ENCODE measurements around the gene NT5C1A.

DNA sequence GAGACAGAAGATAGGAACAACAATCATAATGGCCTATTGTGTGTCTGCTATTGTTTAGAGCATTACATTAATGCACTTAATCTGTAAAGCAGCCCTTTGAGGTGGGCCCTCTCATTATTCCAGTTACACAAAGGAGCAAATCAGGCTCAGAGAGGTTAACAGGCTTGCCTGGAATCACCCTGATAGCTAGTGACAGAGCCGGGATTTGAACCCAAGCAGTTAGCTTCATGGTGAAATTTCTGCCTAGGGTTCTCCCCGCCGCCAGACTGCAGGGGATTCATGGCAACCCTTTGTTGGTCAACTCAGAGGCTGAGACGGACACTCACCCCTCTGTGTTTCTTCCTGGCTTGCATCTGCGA lies 39.6 kb downstream of the NT5C1A start:
- TF ChIP-seq EZH2phosphoT487 (IDR thresholded peaks at IDR 0.05; ENCODE audit: low read depth, severe bottlenecking, unreplicated experiment), result no peak
- TF ChIP-seq, protein P1, sequence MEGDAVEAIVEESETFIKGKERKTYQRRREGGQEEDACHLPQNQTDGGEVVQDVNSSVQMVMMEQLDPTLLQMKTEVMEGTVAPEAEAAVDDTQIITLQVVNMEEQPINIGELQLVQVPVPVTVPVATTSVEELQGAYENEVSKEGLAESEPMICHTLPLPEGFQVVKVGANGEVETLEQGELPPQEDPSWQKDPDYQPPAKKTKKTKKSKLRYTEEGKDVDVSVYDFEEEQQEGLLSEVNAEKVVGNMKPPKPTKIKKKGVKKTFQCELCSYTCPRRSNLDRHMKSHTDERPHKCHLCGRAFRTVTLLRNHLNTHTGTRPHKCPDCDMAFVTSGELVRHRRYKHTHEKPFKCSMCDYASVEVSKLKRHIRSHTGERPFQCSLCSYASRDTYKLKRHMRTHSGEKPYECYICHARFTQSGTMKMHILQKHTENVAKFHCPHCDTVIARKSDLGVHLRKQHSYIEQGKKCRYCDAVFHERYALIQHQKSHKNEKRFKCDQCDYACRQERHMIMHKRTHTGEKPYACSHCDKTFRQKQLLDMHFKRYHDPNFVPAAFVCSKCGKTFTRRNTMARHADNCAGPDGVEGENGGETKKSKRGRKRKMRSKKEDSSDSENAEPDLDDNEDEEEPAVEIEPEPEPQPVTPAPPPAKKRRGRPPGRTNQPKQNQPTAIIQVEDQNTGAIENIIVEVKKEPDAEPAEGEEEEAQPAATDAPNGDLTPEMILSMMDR (IDR thresholded peaks at IDR 0.05; ENCODE audit: poor library complexity), result no peak

Data from hepatocyte (in vitro differentiated cells).